Nephron (organoid): ENCODE results near the gene CGNL1.

Experiments
- H3K27ac Mint-ChIP-seq, 3 experiments: 2 replicates each; pipeline ENCODE4 v1.8.0; 2020; ENCODE audit warnings: mixed read lengths in 3 of 3, mild to moderate bottlenecking in 2 of 3, moderate library complexity in 1 of 3
- H3K27me3 Mint-ChIP-seq: 2 replicates; pipeline ENCODE4 v1.8.0; 2021; ENCODE audit warnings: low read depth, mild to moderate bottlenecking, moderate library complexity, mixed read lengths
- H3K36me3 Mint-ChIP-seq: 2 replicates; pipeline ENCODE4 v1.8.0; 2020; ENCODE audit warnings: low read depth, mixed read lengths
- H3K4me1 Mint-ChIP-seq: 2 replicates; pipeline ENCODE4 v1.8.0; 2020; ENCODE audit warnings: mixed read lengths
- H3K4me3 Mint-ChIP-seq, 3 experiments: 2 replicates each; pipeline ENCODE4 v1.8.0; 2020; ENCODE audit warnings: mild to moderate bottlenecking in 3 of 3, mixed read lengths in 3 of 3, moderate library complexity in 2 of 3
- H3K9me3 Mint-ChIP-seq: 2 replicates; pipeline ENCODE4 v1.8.0; 2020; ENCODE audit warnings: mixed read lengths
- CTCF ChIP-seq, 3 experiments: fragments of 200-600 bp; sonication (generic); IDR thresholded peaks; one replicate each; pipeline ENCODE4 v1.5.0; 2021; ENCODE audit warnings: antibody characterized with exemption in 3 of 3; ENCODE audit not compliant: unreplicated experiment in 3 of 3

The CGNL1 gene

GRCh38 chr15:57355259-57355658 lies 21.0 kb upstream of the CGNL1 start:
- Mint-ChIP-seq H3K4me1 (peaks cover 23% of the 10 kb centered on the region), H3K27ac (peak overlapping the region in 1 of 3 experiments; percentile 84), H3K27me3 (peaks cover 12% of the 10 kb centered on the region), H3K4me3 (no peak overlapping the region), H3K9me3 (no peaks in the 10 kb centered on the region), H3K36me3 (no peaks in the 10 kb centered on the region)
- TF ChIP-seq CTCF (IDR thresholded peaks at IDR 0.05; ENCODE audit: unreplicated experiment in 3 of 3): no peak

GRCh38 chr15:57356178-57356577 lies 20.1 kb upstream of the CGNL1 start:
- TF ChIP-seq CTCF (IDR thresholded peaks at IDR 0.05; ENCODE audit: unreplicated experiment in 3 of 3): no peak
- Mint-ChIP-seq H3K4me3 (no peak overlapping the region), H3K27ac (peak overlapping the region in 1 of 3 experiments; percentile 84), H3K36me3 (no peaks in the 10 kb centered on the region), H3K9me3 (no peaks in the 10 kb centered on the region), H3K27me3 (peaks cover 12% of the 10 kb centered on the region), H3K4me1 (peaks cover 23% of the 10 kb centered on the region)

- Mint-ChIP-seq H3K27me3 (peaks cover 12% of the 10 kb centered on the region), H3K4me3 (no peak overlapping the region), H3K36me3 (no peaks in the 10 kb centered on the region), H3K27ac (peak overlapping the region; percentile 10 to 92 (median 38)), H3K9me3 (no peaks in the 10 kb centered on the region), H3K4me1 (peaks cover 23% of the 10 kb centered on the region)
- no peak for TF ChIP-seq CTCF (IDR thresholded peaks at IDR 0.05; ENCODE audit: unreplicated experiment in 3 of 3)
Observed at GRCh38 chr15:57356636-57357035, 19.7 kb upstream of the CGNL1 start.

GRCh38 chr15:57357799-57358198 lies 18.5 kb upstream of the CGNL1 start:
- Mint-ChIP-seq H3K36me3 (no peaks in the 10 kb centered on the region), H3K4me3 (no peak overlapping the region), H3K27ac (no peak overlapping the region), H3K27me3 (peaks cover 8% of the 10 kb centered on the region), H3K4me1 (peaks cover 23% of the 10 kb centered on the region), H3K9me3 (no peaks in the 10 kb centered on the region)
- no peak for TF ChIP-seq CTCF (IDR thresholded peaks at IDR 0.05; ENCODE audit: unreplicated experiment in 3 of 3)

GRCh38 chr15:57358571-57358970 lies 17.7 kb upstream of the CGNL1 start:
- Mint-ChIP-seq H3K4me3 (no peak overlapping the region), H3K36me3 (no peaks in the 10 kb centered on the region), H3K4me1 (peaks cover 22% of the 10 kb centered on the region), H3K9me3 (no peaks in the 10 kb centered on the region), H3K27me3 (peaks cover 4% of the 10 kb centered on the region), H3K27ac (no peak overlapping the region)
- no peak for TF ChIP-seq CTCF (IDR thresholded peaks at IDR 0.05; ENCODE audit: unreplicated experiment in 3 of 3)

GRCh38 chr15:57363661-57364060 lies 12.6 kb upstream of the CGNL1 start:
- no peaks in the 10 kb centered on the region for H3K9me3 Mint-ChIP-seq
- no peaks in the 10 kb centered on the region for H3K27me3 Mint-ChIP-seq
- H3K4me3 Mint-ChIP-seq: no peak overlapping the region
- no peaks in the 10 kb centered on the region for H3K36me3 Mint-ChIP-seq
- peaks cover 14% of the 10 kb centered on the region for H3K4me1 Mint-ChIP-seq
- no peak overlapping the region for H3K27ac Mint-ChIP-seq
- no peak for TF ChIP-seq CTCF (IDR thresholded peaks at IDR 0.05; ENCODE audit: unreplicated experiment in 3 of 3)
